Neural cell (in vitro differentiated cells): ENCODE results near the gene USP37.

Experiments used
- EZH2 ChIP-seq: fragments of 200-600, 300-800 bp; shearing (Covaris generic), sonication (generic); IDR thresholded peaks from 2 replicates; pipeline ENCODE4 v1.6.1; 2014; ENCODE audit warnings: antibody characterized with exemption, low read length, borderline replicate concordance, mild to moderate bottlenecking; ENCODE audit not compliant: insufficient read depth, poor library complexity, severe bottlenecking
- POLR2AphosphoS5 ChIP-seq: IDR thresholded peaks from 2 replicates; pipeline ENCODE4 v1.6.1; 2012

- TF ChIP-seq EZH2 = no peak
- no peak for TF ChIP-seq POLR2AphosphoS5
These were observed 162.9 kb downstream of the USP37 start for GRCh38 chr2:218405086-218405745.
